ENCODE data around the gene TLE4.

DNA sequence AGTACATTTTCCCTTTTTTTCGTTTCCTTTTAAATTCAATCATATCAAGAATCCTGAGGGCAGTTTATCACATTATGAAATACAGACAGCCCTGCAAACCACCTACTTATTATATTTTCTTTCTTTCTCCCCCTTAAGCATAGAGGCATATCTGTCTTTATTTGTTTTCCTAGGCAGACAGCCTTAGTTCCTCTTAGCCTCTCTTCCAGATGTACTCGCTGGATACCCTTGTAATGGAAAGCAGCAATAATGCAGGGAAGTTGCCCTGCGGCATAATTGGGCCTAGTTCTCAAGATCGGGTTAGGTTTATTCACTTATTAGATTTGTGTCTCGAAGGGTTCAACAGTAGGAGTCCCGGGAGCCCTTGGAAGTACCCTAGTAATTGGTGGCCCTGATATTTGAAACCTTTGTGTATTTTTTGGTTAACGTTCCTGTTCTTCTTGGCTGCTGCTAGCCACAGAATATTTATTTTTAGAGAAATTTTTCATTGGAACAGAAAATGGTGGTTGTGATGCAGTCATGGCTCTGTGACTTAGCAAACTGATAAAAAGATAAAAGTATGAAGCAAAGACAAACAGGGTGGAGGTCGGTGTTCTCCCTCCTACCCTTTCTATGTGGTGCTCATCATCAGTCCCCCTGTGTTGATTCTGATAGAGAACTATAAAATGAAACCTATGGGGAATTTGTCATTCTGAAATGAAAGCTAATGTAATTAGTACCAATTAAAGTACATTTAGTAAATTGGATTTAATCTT lies 6.4 kb downstream of the TLE4 start:
- TF ChIP-seq CTCF (IDR thresholded peaks at IDR 0.05; ENCODE audit: low read depth, low read length), result no peak
- TF ChIP-seq, protein P1, sequence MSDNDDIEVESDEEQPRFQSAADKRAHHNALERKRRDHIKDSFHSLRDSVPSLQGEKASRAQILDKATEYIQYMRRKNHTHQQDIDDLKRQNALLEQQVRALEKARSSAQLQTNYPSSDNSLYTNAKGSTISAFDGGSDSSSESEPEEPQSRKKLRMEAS (IDR thresholded peaks at IDR 0.05; ENCODE audit: low read depth, low read length), result no peak
- no peak for TF ChIP-seq POLR2A (IDR thresholded peaks at IDR 0.05; ENCODE audit: extremely low read depth, insufficient read length)
- TF ChIP-seq MYC (IDR thresholded peaks at IDR 0.05; ENCODE audit: low read depth, low read length), result no peak
